GM20000 (cell line): ENCODE measurements around the gene PCDHA12.
"Not testable (repeated sequence)": the region's sequence is repeated elsewhere in the genome, so short reads cannot be mapped to it uniquely, and the experiment has no call there.

Experiments used
- DNase-seq: peaks from one replicate; pipeline ENCODE4 v3.0.0; 2012; ENCODE audit warnings: low spot score
- CTCF ChIP-seq: IDR thresholded peaks from 2 replicates; pipeline ENCODE4 v1.5.1; 2012; ENCODE audit warnings: mild to moderate bottlenecking, control low read depth; ENCODE audit errors: extremely low read depth, missing control alignments

The PCDHA12 gene

DNA sequence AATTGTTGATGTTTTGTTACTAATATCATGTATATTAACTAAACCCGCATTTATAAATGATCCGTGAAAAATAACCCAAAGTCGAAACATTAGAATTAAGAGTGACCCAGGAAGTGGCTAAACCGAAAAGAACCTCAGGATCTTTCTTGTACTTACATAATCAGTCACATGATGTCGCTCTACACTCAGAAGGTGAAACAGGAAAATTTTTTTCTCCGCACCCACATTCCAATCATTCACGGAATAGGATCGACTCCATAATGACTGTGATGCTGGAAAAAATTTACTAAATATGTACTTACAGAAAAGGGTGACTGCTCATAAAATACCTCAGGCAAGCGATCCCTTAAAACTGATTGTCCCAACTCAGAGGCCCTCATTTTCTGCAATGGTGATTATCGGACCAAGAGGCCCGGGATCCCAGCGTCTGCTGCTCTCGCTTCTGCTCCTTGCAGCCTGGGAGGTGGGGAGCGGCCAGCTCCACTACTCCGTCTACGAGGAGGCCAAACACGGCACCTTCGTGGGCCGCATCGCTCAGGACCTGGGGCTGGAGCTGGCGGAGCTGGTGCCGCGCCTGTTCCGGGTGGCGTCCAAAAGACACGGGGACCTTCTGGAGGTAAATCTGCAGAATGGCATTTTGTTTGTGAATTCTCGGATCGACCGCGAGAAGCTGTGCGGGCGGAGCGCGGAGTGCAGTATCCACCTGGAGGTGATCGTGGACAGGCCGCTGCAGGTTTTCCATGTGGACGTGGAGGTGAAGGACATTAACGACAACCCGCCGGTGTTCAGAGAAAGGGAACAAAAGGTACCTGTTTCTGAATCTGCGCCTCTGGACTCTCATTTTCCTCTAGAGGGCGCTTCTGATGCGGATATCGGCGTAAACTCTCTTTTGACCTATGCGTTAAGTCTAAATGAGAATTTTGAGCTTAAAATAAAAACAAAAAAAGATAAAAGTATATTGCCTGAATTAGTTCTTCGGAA, at the start of gene PCDHA12:
TSS of gene PCDHA12 (plus strand) at position 224 of the 981 bp plus-strand sequence. CDS start at position 389, 165 bp downstream.
- no peak for TF ChIP-seq CTCF

GRCh38 chr5:140827704-140828361, 47.3 kb upstream of the PCDHA12 start, which contains the start of gene PCDHA6:
TSS of gene PCDHA6 (plus strand) at chr5:140827960. CDS start at chr5:140828092, 132 bp downstream.
- no peak for TF ChIP-seq CTCF
- DNase-seq, result no peak

More for the DNA sequence above, at the start of gene PCDHA12:
- DNase-seq, result no peak

GRCh38 chr5:140828362-140828737, 46.8 kb upstream of the PCDHA12 start:
- DNase-seq, result no peak
- TF ChIP-seq CTCF, result no peak

DNA sequence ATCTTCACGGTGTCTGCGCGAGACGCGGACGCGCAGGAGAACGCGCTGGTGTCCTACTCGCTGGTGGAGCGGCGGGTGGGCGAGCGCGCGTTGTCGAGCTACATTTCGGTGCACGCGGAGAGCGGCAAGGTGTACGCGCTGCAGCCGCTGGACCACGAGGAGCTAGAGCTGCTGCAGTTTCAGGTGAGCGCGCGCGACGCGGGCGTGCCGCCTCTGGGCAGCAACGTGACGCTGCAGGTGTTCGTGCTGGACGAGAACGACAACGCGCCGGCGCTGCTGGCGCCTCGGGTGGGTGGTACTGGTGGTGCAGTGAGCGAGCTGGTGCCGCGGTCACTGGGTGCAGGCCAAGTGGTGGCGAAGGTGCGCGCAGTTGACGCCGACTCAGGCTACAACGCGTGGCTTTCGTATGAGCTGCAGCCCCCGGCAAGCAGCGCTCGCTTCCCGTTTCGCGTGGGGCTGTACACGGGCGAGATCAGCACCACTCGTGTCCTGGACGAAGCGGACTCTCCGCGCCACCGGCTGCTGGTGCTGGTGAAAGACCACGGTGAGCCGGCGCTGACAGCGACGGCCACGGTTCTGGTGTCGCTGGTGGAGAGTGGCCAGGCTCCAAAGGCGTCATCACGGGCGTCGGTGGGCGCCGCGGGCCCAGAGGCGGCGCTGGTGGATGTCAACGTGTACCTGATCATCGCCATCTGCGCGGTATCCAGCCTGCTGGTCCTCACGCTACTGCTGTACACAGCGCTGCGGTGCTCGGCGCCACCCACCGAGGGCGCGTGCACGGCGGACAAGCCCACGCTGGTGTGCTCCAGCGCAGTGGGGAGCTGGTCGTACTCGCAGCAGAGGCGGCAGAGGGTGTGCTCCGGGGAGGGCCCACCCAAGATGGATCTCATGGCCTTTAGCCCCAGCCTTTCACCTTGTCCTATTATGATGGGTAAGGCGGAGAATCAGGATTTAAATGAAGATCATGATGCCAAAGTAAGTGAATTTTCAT, 45.3 kb upstream of the PCDHA12 start:
- not testable (repeated sequence) for DNase-seq

DNA sequence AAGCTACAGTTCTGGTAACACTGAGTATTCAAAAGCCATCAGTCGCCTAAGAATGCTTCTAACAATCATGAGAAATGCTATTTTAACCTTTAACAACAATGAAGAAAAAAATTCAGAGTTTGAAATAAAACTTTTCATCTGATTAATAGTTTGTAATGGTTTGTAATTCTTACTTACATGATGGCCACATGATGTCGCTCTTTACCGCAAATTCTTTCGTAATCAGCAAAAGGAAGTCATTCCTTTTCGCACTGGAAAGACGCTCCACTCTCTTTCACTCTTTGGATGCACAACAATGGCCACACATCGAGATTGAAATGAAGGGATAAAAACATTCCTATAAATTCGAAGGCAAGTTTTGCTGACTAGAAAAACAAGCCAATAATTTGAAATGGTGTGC, 41.1 kb upstream of the PCDHA12 start, which contains the start of gene PCDHA7:
TSS of gene PCDHA7 (plus strand) at position 277 of the 400 bp plus-strand sequence. CDS start at position 392, 115 bp downstream.
- no peak for DNase-seq
- TF ChIP-seq CTCF, result no peak

DNA sequence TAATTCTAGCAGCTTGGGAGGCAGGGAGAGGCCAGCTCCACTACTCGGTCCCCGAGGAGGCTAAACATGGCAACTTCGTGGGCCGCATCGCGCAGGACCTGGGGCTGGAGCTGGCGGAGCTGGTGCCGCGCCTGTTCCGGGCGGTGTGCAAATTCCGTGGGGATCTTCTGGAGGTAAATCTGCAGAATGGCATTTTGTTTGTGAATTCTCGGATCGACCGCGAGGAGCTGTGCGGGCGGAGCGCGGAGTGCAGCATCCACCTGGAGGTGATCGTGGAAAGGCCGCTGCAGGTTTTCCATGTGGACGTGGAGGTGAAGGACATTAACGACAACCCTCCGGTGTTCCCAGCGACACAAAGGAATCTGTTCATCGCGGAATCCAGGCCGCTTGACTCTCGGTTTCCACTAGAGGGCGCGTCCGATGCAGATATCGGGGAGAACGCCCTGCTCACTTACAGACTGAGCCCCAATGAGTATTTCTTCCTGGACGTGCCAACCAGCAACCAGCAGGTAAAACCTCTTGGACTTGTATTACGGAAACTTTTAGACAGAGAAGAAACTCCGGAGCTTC, 40.6 kb upstream of the PCDHA12 start:
- DNase-seq, result not testable (repeated sequence)

DNA sequence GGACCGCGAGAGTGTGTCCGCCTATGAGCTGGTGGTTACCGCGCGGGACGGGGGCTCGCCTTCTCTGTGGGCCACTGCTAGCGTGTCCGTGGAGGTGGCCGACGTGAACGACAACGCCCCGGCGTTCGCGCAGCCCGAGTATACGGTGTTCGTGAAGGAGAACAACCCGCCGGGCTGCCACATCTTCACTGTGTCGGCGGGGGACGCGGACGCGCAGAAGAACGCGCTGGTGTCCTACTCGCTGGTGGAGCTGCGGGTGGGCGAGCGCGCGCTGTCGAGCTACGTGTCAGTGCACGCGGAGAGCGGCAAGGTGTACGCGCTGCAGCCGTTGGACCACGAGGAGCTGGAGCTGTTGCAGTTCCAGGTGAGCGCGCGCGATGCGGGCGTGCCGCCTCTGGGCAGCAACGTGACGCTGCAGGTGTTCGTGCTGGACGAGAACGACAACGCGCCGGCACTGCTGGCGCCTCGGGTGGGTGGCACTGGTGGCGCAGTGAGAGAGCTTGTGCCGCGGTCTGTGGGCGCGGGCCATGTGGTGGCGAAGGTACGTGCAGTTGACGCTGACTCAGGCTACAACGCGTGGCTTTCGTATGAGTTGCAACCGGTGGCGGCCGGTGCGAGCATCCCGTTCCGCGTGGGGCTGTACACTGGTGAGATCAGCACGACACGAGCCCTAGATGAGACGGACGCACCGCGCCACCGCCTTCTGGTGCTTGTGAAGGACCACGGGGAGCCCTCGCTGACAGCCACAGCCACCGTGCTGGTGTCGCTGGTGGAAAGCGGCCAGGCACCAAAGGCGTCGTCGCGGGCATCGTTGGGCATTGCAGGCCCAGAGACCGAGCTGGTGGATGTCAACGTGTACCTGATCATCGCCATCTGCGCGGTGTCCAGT, 39.2 kb upstream of the PCDHA12 start:
- no peak for DNase-seq
- TF ChIP-seq CTCF, result no peak
